GM12891 (cell line): ENCODE measurements around the gene PROSER2.

Source experiments
- DNase-seq: peaks from one replicate; pipeline ENCODE4 v3.0.0; 2011; ENCODE audit warnings: low spot score; ENCODE audit not compliant: insufficient read length
- FAIRE-seq: peaks from 2 replicates; lab custom pipeline; 2011; peaks lifted over from hg19 to GRCh38; lab: Jason Lieb, UNC
- PAX5 ChIP-seq: IDR thresholded peaks from 2 replicates; pipeline ENCODE4 v1.6.1; 2011; ENCODE audit warnings: low read length, moderate library complexity, mild to moderate bottlenecking; ENCODE audit not compliant: insufficient read depth, severe bottlenecking
- POLR2A ChIP-seq: IDR thresholded peaks from 2 replicates; pipeline ENCODE4 v1.6.1; 2011; ENCODE audit warnings: low read depth, low read length, control low read depth
- POLR2AphosphoS5 ChIP-seq: IDR thresholded peaks from 2 replicates; pipeline ENCODE4 v1.6.1; 2011; ENCODE audit warnings: low read depth, low read length, control low read depth
- POU2F2 ChIP-seq: IDR thresholded peaks from 2 replicates; pipeline ENCODE4 v1.6.1; 2011; ENCODE audit warnings: low read depth, mild to moderate bottlenecking, control low read depth, low read length, moderate library complexity
- SPI1 ChIP-seq: IDR thresholded peaks from 2 replicates; pipeline ENCODE4 v1.6.1; 2011; ENCODE audit warnings: low read depth, low read length, control low read depth
- TAF1 ChIP-seq: IDR thresholded peaks from 2 replicates; pipeline ENCODE4 v1.6.1; 2011; ENCODE audit warnings: low read depth, low read length, control low read depth

PROSER2 gene

GRCh38 chr10:11819027-11819426, 4.1 kb upstream of the PROSER2 start:
- FAIRE-seq (no peak), DNase-seq (no peak)
- TF ChIP-seq TAF1 (no peak), POU2F2 (no peak), POLR2A (no peak), SPI1 (no peak), PAX5 (no peak), POLR2AphosphoS5 (no peak)

DNA sequence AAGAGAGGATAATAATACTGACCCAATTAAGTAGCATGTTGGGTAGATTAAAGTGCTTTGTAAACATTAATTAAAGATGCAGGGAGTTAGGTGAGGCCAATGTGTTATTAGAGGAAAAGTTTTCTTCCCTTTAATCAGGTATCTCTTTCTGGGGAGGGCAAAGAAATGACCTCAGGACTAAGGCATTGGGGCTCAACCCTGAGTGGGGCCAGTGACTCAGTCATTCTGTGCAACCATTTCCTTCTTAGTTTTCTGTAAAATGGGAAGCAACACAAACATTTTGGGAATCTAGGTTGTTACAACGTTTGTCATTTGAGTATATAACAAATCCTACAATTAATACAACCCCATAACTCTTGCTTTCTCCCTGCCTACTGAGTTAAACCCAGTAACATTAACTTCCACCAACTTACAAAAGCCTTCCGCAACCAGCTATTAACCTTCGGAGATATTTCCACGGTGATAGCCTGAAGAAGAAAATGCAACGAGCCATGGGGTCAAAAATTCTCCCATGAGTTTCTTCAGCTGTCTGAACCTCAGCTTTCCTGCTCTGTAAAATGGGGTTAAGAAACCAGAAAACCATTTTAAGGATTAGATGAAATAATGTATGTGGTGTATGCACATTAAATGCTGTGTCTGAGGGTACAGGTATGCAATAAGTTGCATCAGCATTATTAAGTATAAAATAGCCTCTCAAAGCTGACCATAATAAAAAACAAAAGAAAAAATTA, 965 bp upstream of the PROSER2 start:
- FAIRE-seq (no peak), DNase-seq (no peak)

GRCh38 chr10:11822809-11823121, 391 bp upstream of the PROSER2 start:
- DNase-seq (no peak), FAIRE-seq (no peak)
- TF ChIP-seq POLR2AphosphoS5 (no peak), SPI1 (no peak)

More for the DNA sequence above, 965 bp upstream of the PROSER2 start:
- TF ChIP-seq POU2F2 (no peak), POLR2A (no peak)

- TF ChIP-seq POLR2AphosphoS5, result no peak
- no peak for FAIRE-seq
- DNase-seq, result no peak
Measured at GRCh38 chr10:11823989-11824346, 812 bp downstream of the PROSER2 start.

- TF ChIP-seq POLR2A, result no peak
- TF ChIP-seq POLR2AphosphoS5, result no peak
- TF ChIP-seq TAF1, result no peak
- no peak for TF ChIP-seq SPI1
- no peak for TF ChIP-seq POU2F2
- no peak for TF ChIP-seq PAX5
- DNase-seq, result no peak
- FAIRE-seq, result no peak
Measured at GRCh38 chr10:11824376-11824775, 1.2 kb downstream of the PROSER2 start.

- no peak for FAIRE-seq
- TF ChIP-seq SPI1, result no peak
- no peak for TF ChIP-seq PAX5
- no peak for TF ChIP-seq POLR2AphosphoS5
- no peak for TF ChIP-seq POU2F2
- no peak for TF ChIP-seq POLR2A
- TF ChIP-seq TAF1, result no peak
- DNase-seq, result no peak
Measured at GRCh38 chr10:11824825-11825224, 1.7 kb downstream of the PROSER2 start.

DNA sequence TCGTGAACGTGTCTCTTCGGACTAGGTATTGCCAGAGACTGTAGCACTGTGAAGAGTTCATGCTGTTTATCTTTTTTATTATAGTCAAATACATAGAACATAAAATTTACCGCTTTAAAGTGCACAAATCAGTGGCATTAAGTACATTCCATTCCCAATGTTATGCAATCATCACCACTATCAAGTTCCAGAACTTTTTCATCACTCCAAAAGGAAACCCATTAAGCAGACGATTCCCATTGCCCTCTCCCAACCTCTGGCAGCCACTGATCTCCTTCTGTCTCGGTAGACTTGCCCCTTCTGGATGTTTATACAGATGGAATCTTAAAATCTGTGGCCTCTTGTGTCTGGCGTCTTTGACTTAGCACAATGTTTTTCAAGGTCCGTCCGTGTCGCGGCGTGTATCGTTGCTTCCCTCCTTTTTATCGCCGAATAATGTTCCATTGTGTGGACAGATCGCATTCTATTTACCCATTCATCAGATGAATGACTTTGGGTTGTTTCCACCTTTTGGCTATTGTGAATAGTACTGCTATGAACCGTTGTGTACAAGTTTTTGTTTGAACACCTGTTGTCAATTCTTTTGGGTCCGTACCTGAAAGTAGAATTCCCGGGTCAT, 2.7 kb downstream of the PROSER2 start:
- TF ChIP-seq POU2F2, result no peak
- TF ChIP-seq TAF1, result no peak
- TF ChIP-seq POLR2A, result no peak
- no peak for TF ChIP-seq PAX5
- TF ChIP-seq POLR2AphosphoS5, result no peak
- TF ChIP-seq SPI1, result no peak
- DNase-seq (no peak), FAIRE-seq (no peak)

GRCh38 chr10:11827006-11827405, 3.9 kb downstream of the PROSER2 start:
- DNase-seq (no peak), FAIRE-seq (no peak)
- no peak for TF ChIP-seq PAX5
- no peak for TF ChIP-seq TAF1
- TF ChIP-seq SPI1, result no peak
- TF ChIP-seq POLR2AphosphoS5, result no peak
- no peak for TF ChIP-seq POU2F2

DNA sequence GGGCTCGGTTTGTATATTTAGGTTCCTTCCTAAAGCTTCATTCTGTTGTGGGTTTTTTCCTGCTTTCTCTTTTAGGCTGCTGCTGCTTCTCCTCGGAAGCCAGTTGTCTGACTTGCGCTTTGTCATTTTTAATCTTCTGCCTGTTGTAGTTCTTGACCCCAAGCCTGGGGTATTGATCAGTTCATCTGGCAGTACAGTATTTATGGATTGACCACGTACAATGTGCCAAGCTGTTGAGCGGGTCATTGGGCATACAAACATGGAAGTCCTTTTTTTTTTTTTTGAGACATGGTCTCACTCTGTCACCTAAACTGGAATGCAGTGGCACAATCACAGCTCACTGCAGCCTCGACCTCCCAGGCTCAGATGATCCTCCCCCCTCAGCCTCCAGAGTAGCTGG, 4.3 kb downstream of the PROSER2 start:
- DNase-seq, result no peak
- no peak for FAIRE-seq
- TF ChIP-seq TAF1 (no peak), SPI1 (no peak), POU2F2 (no peak), POLR2A (no peak), POLR2AphosphoS5 (no peak), PAX5 (no peak)

DNA sequence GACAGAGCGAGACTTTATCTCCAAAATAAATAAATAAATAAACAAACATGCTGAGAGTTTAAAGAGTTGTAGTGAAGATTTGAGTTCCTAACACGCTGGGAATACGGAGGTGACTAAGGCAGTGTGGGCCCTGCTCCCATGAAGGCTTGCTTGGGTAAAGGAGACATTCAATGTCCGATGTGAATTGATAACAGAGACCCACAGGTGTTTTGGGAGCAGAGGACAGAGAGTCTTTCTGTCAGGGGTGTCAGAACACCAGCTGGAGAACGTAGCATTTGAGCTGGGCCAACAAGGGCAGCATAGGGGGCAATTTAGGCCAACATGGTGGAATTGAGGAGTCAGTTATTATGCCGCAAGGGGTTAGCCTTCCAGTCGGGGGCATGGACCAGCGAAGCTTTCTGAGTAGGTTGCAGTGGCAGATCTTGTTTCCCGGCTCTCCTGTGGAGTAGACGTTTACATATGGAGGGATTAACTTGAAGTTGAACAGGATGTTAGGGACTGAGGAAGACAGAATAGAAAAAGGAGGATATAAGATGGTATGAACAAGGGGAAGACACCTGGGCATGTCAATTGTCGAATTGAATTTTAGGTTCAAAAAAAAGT, 5.6 kb downstream of the PROSER2 start:
- no peak for DNase-seq
- no peak for FAIRE-seq
- TF ChIP-seq PAX5 (no peak), TAF1 (no peak), POU2F2 (no peak)

DNA sequence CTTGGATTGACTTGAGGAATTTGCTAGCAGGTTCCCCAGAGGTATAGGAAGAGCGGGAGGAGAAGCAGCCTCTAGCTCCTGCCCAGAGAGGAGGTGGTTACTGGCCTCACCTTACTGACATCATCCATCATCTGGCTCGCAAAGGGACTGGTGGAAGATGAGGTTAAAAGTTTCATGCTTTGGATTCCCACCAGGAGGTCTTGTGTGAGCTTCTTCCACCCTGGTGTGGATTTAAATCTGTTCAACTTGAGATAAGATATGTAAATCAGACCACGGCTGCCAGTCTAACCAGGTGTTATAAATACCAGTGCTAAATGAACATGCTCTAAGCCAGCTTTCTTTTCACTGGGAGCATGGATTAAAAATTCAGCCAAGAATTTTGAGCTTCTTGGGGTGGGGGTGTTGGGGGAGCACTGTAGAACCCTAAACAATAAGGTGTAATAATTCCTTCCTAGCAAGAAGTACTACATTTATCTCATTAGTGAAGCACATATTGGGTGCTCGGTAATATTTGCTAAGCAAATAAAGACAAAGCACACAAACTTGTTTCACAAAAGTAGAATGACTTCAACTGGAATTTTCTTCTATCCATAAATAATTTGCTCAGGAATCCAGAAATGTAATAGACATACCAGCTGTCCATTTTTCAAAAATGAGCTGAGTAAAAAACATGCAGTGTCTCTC, 7.8 kb downstream of the PROSER2 start:
- FAIRE-seq (no peak), DNase-seq (no peak)

More for the DNA sequence above, 7.8 kb downstream of the PROSER2 start:
- TF ChIP-seq SPI1 (no peak), POU2F2 (no peak), TAF1 (no peak), POLR2AphosphoS5 (no peak), PAX5 (no peak), POLR2A (no peak)
